GM19324 (cell line): ENCODE results near the gene DAAM1.

ENCODE experiments used
- ATAC-seq: cut with Tn5 transposase; IDR thresholded peaks from one replicate; pipeline ENCODE4 v1.9.1; 2021; ENCODE audit warnings: mild to moderate bottlenecking, moderate library complexity; ENCODE audit not compliant: unreplicated experiment, low FRiP score

Gene DAAM1

DNA sequence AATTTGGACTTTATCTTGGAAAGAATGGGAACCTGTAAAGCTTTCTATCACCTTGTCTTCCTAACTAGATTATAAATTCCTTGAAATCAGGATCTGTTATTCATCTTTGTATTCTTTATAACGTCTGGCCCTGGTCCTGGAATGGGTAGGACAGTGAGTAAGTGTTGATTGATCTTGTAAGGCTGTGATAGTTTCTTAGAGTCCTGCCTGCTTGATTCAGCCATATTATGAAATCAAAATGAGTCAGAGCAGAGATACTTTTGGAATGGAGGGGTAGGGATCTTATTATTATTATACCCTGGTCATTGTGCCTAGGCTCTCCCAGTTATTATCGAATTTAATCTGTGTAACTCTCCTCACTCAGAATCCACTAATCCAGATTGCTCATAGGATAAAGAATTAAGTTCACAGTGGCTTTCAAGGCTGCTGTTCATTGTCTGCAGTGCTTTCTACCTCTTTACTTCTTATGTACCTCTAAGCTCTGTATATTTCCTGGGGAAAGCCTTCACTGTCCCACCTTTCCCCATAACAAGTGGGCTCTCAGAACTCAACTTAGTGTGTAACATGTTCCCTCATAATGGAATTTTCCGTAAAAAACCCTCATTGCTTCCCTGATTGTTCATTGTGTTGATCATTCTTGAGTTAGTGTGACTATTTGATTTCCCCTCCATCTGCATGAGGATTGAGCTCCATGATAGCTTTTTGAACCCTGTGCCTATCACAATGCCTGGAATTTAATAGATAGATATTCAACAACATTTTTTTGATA is 93.3 kb downstream of the DAAM1 start:
- ATAC-seq, result no peak

DNA sequence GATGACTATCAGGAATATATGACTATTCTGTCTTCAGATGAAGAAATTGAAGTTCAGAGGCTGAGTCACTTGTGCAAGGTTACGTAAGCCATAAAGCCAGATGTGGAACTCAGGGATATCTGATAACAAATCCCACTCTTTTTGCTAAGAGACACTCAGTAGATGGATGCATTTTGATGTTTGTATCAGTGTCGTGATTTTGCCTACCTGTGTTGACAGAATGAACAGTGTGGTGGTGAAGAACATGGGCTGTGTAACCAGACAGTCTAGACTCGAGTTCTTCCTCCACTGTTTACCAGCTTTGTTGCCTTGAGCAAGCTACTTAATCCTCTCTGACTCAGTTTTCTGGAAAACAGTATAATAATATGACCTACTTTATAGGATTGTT is 93.9 kb downstream of the DAAM1 start:
- no peak for ATAC-seq

- ATAC-seq, result no peak
These were observed 94.9 kb downstream of the DAAM1 start for GRCh38 chr14:59283361-59283760.

DNA sequence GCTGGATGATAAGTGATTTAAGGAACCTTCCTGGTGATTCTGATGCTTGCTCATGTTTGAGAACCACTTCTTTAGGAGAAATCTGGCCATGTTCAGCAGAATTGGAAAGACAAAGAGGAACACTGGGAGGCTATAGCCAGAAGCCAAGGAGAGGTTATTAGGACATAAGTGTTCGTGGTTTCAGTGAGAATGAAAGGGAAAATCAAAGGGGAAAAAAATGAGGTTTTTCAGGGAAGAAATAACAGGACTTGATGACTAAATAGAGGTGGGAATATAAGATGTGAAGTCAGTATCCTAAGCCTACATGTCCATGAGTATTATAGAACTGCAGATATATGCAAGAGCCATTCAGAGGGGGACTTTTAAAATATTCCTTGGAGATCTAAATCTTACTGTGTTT is 95.6 kb downstream of the DAAM1 start:
- no peak for ATAC-seq

DNA sequence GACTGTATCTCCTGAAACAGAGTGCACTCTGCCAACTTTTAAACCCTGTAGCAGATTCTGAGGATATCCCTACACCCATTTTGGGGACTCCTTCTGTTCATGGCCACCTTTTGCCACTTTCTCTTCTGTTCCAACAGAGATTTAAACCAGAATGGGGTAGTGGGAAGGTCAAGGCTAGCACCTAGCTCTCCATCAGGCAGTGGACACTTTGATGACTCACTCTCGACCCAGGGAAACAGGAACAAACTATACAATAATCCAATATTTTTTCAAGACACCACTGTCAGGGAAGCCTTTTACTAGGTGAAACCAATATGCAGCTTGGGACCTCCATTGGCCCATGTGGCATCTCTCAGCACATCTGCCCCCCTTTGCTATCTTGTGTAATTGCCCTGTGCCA is 103.6 kb downstream of the DAAM1 start:
- ATAC-seq, result no peak

- ATAC-seq, result no peak
These were observed 104.6 kb downstream of the DAAM1 start for GRCh38 chr14:59292921-59293534.

GRCh38 chr14:59293935-59294661 is 105.6 kb downstream of the DAAM1 start:
- ATAC-seq, result no peak

- no peak for ATAC-seq
These were observed 106.2 kb downstream of the DAAM1 start for GRCh38 chr14:59294662-59294992.

- ATAC-seq, result no peak
These were observed 107.5 kb downstream of the DAAM1 start for GRCh38 chr14:59295951-59296350.

DNA sequence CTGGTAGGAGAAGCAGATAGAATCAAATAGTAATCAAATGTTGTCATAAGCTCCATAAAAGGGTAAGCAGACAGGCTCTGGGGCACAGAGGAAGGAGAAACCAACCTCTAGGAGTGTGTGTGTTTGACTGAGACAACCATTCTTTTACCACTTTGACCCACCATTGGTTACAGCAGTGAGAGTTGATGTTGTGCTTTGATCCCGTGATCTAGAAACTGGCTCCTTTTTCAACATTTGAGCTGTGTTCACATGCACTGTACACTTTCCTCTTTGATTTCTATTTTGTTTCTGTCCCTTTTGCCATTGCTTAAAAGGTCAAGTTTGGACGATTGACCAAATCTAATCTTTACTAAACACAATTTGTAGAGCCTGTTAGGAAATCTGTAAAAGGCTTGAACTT is 108.0 kb downstream of the DAAM1 start:
- ATAC-seq, result no peak

GRCh38 chr14:59297071-59297776 is 108.8 kb downstream of the DAAM1 start:
- ATAC-seq, result no peak

DNA sequence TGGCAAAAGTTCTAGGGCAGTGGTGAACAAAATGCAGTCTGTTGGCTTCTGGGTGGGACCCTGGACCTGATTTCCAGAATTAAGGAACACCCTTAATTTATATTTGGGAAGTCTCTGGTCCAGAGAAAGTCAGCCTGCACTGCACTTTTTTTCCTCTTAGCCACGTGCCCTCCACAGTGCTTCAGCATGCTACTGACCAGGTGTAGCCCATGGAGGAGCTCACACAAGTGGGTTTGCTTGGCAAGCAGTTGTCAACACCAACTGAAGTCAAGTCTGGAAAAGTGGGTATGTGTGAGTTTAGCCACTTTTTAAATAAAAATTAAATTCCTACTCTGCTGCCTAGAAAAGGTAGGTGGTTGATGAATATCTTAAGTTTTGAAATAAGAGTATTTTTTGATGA is 111.3 kb downstream of the DAAM1 start:
- no peak for ATAC-seq

- ATAC-seq, result peak; percentile 85
These were observed 112.9 kb downstream of the DAAM1 start for GRCh38 chr14:59301354-59301753.

DNA sequence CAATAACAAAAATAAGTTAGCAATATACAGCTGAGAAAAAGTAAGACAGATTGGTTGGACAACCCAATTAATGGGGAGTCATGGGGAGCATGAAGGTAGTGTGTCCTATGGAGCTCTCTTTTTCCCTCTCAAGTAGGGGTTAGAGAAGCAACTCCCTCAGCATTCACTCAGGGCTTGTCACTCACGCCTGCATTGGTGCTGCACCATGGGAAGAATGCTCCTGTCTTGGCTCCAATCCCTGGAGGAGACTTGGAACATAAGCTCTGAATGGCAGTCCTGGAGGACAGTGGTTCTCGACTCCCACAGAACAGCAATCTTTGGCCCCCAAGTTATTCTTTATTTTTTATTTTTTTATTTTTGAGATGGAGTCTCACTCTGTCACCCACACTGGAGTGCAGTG is 113.8 kb downstream of the DAAM1 start:
- ATAC-seq, result no peak

GRCh38 chr14:59303216-59303615 is 114.7 kb downstream of the DAAM1 start:
- ATAC-seq, result no peak

DNA sequence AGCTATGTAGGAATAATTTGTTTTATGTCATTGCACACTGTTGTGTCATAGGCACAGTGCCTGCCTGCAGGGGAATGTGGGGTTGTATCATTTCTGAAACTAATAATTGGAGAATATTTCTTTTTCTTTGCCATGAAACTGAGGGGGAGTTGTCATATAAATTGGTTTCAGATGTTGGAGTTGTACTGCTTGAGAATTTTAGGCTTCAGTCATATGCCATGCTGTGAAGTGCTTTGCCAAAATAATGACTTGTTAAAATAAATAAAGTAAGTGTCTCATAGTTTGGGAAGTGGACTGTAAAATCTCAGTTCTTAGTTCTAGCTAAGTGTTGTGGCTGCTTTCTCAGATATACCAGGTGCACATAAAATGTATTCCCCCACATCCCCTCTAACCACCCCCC is 116.8 kb downstream of the DAAM1 start:
- ATAC-seq, result no peak

- ATAC-seq, result no peak
These were observed 117.5 kb downstream of the DAAM1 start for GRCh38 chr14:59305836-59306555.

DNA sequence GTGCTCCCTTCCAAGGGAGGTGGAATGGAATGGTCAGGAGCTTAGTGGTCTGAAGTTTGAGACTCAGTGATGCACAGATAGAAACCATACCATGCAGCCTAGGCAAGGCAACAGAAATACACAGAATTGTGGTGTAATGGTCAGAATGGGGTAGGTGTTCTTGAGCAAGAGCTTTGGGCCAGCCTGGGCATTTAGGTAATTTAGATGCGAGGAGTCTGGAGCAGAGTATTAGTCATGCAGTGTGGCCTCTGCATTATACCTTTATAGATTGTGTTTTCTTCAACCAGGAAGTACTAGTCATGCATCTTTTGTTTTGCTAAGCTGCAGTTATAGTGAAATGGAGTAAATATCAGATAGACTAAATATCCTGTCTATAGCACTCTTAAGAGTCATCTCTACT is 118.3 kb downstream of the DAAM1 start:
- ATAC-seq, result no peak

- no peak for ATAC-seq
These were observed 119.6 kb downstream of the DAAM1 start for GRCh38 chr14:59308086-59308485.

- no peak for ATAC-seq
These were observed 120.2 kb downstream of the DAAM1 start for GRCh38 chr14:59308673-59309072.
